GM23338 (cell line): ENCODE results near the gene CETN2. TPM values are rescaled to one million over a fixed set of nuclear protein-coding genes. Genes with fewer than 3 reads are reported as not detected.

Source experiments
- ATAC-seq: fragments of 200-7000 bp; cut with Tn5 transposase; 3 replicates; pipeline ENCODE4 v1.9.1; 2020
- DNase-seq: peaks from one replicate; pipeline ENCODE4 v3.0.0-alpha.2; 2015; ENCODE audit warnings: low spot score
- H2AFZ ChIP-seq: fragments of 200-600 bp; sonication (generic); 2 replicates; pipeline ENCODE4 v1.8.0; 2016; ENCODE audit warnings: antibody characterized with exemption, mild to moderate bottlenecking, moderate library complexity
- H3F3A ChIP-seq: fragments of 200-600 bp; sonication (generic); replicated peaks from 2 replicates; pipeline ENCODE4 v1.8.0; 2017; ENCODE audit warnings: antibody characterized with exemption, mixed run types, low read depth
- H3K27ac ChIP-seq: fragments of 200-600 bp; sonication (generic); 2 replicates; pipeline ENCODE4 v1.6.1; 2016; ENCODE audit warnings: low read depth
- H3K27me3 ChIP-seq: fragments of 200-600 bp; sonication (generic); 2 replicates; pipeline ENCODE4 v1.8.0; 2016; ENCODE audit warnings: mild to moderate bottlenecking, mixed run types, moderate library complexity; ENCODE audit not compliant: insufficient read depth
- H3K36me3 ChIP-seq: fragments of 200-600 bp; sonication (generic); 2 replicates; pipeline ENCODE4 v1.8.0; 2016; ENCODE audit warnings: mild to moderate bottlenecking; ENCODE audit not compliant: insufficient read depth
- H3K4me1 ChIP-seq: fragments of 200-600 bp; sonication (generic); 2 replicates; pipeline ENCODE4 v1.8.0; 2016; ENCODE audit warnings: mild to moderate bottlenecking, moderate library complexity; ENCODE audit not compliant: insufficient read depth
- H3K4me2 ChIP-seq: fragments of 200-600 bp; sonication (generic); 2 replicates; pipeline ENCODE4 v1.7.1; 2017; ENCODE audit warnings: mixed run types
- H3K4me3 ChIP-seq: fragments of 200-600 bp; sonication (generic); 2 replicates; pipeline ENCODE4 v1.6.1; 2016; ENCODE audit warnings: mixed run types
- H3K79me2 ChIP-seq: fragments of 200-600 bp; sonication (generic); replicated peaks from 2 replicates; pipeline ENCODE4 v1.8.0; 2017; ENCODE audit warnings: mild to moderate bottlenecking; ENCODE audit not compliant: insufficient read depth
- H3K9me2 ChIP-seq: fragments of 200-600 bp; sonication (generic); 2 replicates; pipeline ENCODE4 v1.8.0; 2017; ENCODE audit not compliant: insufficient read depth
- H4K20me1 ChIP-seq: fragments of 200-600 bp; sonication (generic); replicated peaks from 2 replicates; pipeline ENCODE4 v1.8.0; 2017; ENCODE audit warnings: mild to moderate bottlenecking; ENCODE audit not compliant: insufficient read depth
- H3K27ac Mint-ChIP-seq: 2 replicates; pipeline ENCODE4 v1.8.0; 2020; ENCODE audit warnings: inconsistent platforms, mild to moderate bottlenecking, moderate library complexity, mixed read lengths
- H3K27me3 Mint-ChIP-seq: 3 replicates; pipeline ENCODE4 v1.8.0; 2022; ENCODE audit warnings: low read depth, mild to moderate bottlenecking, moderate library complexity, mixed read lengths, inconsistent platforms; ENCODE audit not compliant: insufficient read depth, poor library complexity
- H3K36me3 Mint-ChIP-seq: 3 replicates; pipeline ENCODE4 v1.8.0; 2021; ENCODE audit warnings: low read depth, mild to moderate bottlenecking, inconsistent platforms, moderate library complexity, mixed read lengths
- H3K4me1 Mint-ChIP-seq: 3 replicates; pipeline ENCODE4 v1.8.0; 2020; ENCODE audit warnings: mild to moderate bottlenecking, inconsistent platforms, mixed read lengths
- H3K4me3 Mint-ChIP-seq: 3 replicates; pipeline ENCODE4 v1.8.0; 2021; ENCODE audit warnings: moderate library complexity, mild to moderate bottlenecking, inconsistent platforms, mixed read lengths
- H3K9me3 Mint-ChIP-seq: 3 replicates; pipeline ENCODE4 v1.8.0; 2020; ENCODE audit warnings: moderate library complexity, mild to moderate bottlenecking, inconsistent platforms, mixed read lengths
- CREB1 ChIP-seq: fragments of 250-450 bp; sonication (Bioruptor Pico); IDR thresholded peaks from 2 replicates; pipeline ENCODE4 v1.5.0; 2020; ENCODE audit warnings: low read depth, mild to moderate bottlenecking, moderate library complexity
- CTCF ChIP-seq, 2 experiments: fragments of 200-600 bp in 1 of 2; sonication (generic) in 1 of 2; conservative IDR thresholded peaks; 2 replicates each; pipeline versions ENCODE4 v1.5.1 to v1.6.1; 2016 to 2017; ENCODE audit warnings: antibody characterized with exemption in 2 of 2, low read depth in 2 of 2, mild to moderate bottlenecking in 2 of 2, moderate library complexity in 1 of 2
- EZH2 ChIP-seq: fragments of 200-600 bp; sonication (generic); IDR thresholded peaks from one replicate; pipeline ENCODE4 v1.8.0; 2017; ENCODE audit warnings: antibody characterized with exemption, mild to moderate bottlenecking, low read depth; ENCODE audit not compliant: unreplicated experiment
- EZH2phosphoT487 ChIP-seq: fragments of 200-600 bp; sonication (generic); IDR thresholded peaks from one replicate; pipeline ENCODE4 v1.8.1; 2018; ENCODE audit warnings: antibody characterized with exemption; ENCODE audit not compliant: unreplicated experiment
- JUNB ChIP-seq: IDR thresholded peaks from one replicate; pipeline ENCODE4 v1.6.1; 2016; ENCODE audit warnings: antibody characterized with exemption; ENCODE audit not compliant: unreplicated experiment
- NANOG ChIP-seq: IDR thresholded peaks from 2 replicates; pipeline ENCODE4 v1.6.1; 2016; ENCODE audit warnings: antibody characterized with exemption, borderline replicate concordance
- POLR2AphosphoS5 ChIP-seq: IDR thresholded peaks from 2 replicates; pipeline ENCODE4 v1.6.1; 2016; ENCODE audit warnings: antibody characterized with exemption, low read depth
- REST ChIP-seq: IDR thresholded peaks from one replicate; pipeline ENCODE4 v1.6.1; 2018; ENCODE audit warnings: antibody characterized with exemption; ENCODE audit not compliant: unreplicated experiment
- STAT1 ChIP-seq: IDR thresholded peaks from one replicate; pipeline ENCODE4 v1.6.1; 2016; ENCODE audit warnings: antibody characterized with exemption; ENCODE audit not compliant: unreplicated experiment
- ZNF114 ChIP-seq: fragments of 250-450 bp; sonication (Bioruptor Pico); IDR thresholded peaks from 2 replicates; pipeline ENCODE4 v1.5.0; 2020; ENCODE audit warnings: mild to moderate bottlenecking, moderate library complexity
- ZNF331 ChIP-seq: fragments of 250-450 bp; sonication (Bioruptor Pico); IDR thresholded peaks from 2 replicates; pipeline ENCODE4 v1.5.0; 2020; ENCODE audit warnings: low read depth, mild to moderate bottlenecking, moderate library complexity
- polyA plus RNA-seq: library from polyadenylated mRNA; unstranded; fragments of >200 nt; fragmentation: Nextera tagmentation; extraction: Ambion mirVana; gene quantifications from 2 replicates; pipeline ENCODE4 v1.2.1, GENCODE V29; 2016
- total RNA-seq: library from RNA; depleted of rRNA; stranded (reverse); fragments of >200 nt; shearing (Covaris generic); gene quantifications from 2 replicates; pipeline ENCODE4 v1.2.3, GENCODE V29; 2014
- TF ChIP-seq, protein P1 (sequence below): IDR thresholded peaks from 2 replicates; pipeline ENCODE4 v1.6.1; 2016; ENCODE audit warnings: antibody characterized with exemption
- TF ChIP-seq, protein P2 (sequence below): fragments of 250-450 bp; sonication (Bioruptor Pico); IDR thresholded peaks from 2 replicates; pipeline ENCODE4 v1.5.0; 2020; ENCODE audit warnings: mild to moderate bottlenecking, moderate library complexity

The CETN2 gene
- total and polyA plus RNA-seq, 2 experiments from 2014 or later, result 23.9 to 53.7 TPM

DNA sequence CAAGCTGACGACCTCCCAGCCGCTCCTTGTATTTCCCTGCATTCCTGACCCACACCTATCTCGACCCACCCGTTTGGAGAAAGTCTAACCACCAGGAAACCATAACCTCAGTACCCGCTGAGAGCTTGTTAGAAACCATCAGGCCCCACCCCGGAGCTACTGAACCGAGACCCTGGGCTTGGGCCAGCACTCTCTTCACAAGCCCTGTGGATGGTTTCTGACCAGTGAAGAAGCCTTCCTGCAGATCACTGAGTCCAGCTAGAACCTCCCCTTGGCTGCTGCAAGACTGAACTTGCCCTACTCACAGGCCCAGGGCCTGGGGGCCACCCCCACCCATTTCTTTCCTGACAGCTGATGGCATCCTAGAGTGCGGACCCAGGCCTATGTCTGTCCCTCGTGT, 40.7 kb upstream of the CETN2 start:
- H3K36me3 ChIP-seq, result no peaks in the 10 kb centered on the region
- no peaks in the 10 kb centered on the region for H3K27me3 ChIP-seq
- no peak overlapping the region for H3K4me2 ChIP-seq
- no peak overlapping the region for H3K27ac ChIP-seq
- no peaks in the 10 kb centered on the region for H3K79me2 ChIP-seq
- TF ChIP-seq ZNF331 (CRISPR knock-in tag) (no peak), EZH2 (no peak), JUNB (no peak), NANOG (no peak), ZNF114 (no peak), POLR2AphosphoS5 (no peak), EZH2phosphoT487 (no peak), CREB1 (CRISPR knock-in tag) (no peak), STAT1 (no peak), REST (no peak), CTCF (conservative IDR thresholded peaks at IDR 0.05; ENCODE audit: low read depth in 2 of 2) (no peak)
- TF ChIP-seq, protein P1, sequence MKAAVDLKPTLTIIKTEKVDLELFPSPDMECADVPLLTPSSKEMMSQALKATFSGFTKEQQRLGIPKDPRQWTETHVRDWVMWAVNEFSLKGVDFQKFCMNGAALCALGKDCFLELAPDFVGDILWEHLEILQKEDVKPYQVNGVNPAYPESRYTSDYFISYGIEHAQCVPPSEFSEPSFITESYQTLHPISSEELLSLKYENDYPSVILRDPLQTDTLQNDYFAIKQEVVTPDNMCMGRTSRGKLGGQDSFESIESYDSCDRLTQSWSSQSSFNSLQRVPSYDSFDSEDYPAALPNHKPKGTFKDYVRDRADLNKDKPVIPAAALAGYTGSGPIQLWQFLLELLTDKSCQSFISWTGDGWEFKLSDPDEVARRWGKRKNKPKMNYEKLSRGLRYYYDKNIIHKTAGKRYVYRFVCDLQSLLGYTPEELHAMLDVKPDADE, result no peak
- TF ChIP-seq, protein P2, sequence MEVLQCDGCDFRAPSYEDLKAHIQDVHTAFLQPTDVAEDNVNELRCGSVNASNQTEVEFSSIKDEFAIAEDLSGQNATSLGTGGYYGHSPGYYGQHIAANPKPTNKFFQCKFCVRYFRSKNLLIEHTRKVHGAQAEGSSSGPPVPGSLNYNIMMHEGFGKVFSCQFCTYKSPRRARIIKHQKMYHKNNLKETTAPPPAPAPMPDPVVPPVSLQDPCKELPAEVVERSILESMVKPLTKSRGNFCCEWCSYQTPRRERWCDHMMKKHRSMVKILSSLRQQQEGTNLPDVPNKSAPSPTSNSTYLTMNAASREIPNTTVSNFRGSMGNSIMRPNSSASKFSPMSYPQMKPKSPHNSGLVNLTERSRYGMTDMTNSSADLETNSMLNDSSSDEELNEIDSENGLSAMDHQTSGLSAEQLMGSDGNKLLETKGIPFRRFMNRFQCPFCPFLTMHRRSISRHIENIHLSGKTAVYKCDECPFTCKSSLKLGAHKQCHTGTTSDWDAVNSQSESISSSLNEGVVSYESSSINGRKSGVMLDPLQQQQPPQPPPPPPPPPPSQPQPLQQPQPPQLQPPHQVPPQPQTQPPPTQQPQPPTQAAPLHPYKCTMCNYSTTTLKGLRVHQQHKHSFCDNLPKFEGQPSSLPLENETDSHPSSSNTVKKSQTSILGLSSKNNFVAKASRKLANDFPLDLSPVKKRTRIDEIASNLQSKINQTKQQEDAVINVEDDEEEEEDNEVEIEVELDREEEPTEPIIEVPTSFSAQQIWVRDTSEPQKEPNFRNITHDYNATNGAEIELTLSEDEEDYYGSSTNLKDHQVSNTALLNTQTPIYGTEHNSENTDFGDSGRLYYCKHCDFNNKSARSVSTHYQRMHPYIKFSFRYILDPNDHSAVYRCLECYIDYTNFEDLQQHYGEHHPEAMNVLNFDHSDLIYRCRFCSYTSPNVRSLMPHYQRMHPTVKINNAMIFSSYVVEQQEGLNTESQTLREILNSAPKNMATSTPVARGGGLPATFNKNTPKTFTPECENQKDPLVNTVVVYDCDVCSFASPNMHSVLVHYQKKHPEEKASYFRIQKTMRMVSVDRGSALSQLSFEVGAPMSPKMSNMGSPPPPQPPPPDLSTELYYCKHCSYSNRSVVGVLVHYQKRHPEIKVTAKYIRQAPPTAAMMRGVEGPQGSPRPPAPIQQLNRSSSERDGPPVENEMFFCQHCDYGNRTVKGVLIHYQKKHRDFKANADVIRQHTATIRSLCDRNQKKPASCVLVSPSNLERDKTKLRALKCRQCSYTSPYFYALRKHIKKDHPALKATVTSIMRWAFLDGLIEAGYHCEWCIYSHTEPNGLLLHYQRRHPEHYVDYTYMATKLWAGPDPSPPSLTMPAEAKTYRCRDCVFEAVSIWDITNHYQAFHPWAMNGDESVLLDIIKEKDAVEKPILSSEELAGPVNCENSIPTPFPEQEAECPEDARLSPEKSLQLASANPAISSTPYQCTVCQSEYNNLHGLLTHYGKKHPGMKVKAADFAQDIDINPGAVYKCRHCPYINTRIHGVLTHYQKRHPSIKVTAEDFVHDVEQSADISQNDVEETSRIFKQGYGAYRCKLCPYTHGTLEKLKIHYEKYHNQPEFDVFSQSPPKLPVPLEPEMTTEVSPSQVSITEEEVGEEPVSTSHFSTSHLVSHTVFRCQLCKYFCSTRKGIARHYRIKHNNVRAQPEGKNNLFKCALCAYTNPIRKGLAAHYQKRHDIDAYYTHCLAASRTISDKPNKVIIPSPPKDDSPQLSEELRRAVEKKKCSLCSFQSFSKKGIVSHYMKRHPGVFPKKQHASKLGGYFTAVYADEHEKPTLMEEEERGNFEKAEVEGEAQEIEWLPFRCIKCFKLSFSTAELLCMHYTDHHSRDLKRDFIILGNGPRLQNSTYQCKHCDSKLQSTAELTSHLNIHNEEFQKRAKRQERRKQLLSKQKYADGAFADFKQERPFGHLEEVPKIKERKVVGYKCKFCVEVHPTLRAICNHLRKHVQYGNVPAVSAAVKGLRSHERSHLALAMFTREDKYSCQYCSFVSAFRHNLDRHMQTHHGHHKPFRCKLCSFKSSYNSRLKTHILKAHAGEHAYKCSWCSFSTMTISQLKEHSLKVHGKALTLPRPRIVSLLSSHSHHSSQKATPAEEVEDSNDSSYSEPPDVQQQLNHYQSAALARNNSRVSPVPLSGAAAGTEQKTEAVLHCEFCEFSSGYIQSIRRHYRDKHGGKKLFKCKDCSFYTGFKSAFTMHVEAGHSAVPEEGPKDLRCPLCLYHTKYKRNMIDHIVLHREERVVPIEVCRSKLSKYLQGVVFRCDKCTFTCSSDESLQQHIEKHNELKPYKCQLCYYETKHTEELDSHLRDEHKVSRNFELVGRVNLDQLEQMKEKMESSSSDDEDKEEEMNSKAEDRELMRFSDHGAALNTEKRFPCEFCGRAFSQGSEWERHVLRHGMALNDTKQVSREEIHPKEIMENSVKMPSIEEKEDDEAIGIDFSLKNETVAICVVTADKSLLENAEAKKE (CRISPR knock-in tag), result no peak
- no peak for DNase-seq
- no peaks in the 10 kb centered on the region for H3F3A ChIP-seq
- no peak for ATAC-seq
- H3K4me1 ChIP-seq, result no peaks in the 10 kb centered on the region
- Mint-ChIP-seq H3K27me3 (peaks cover 7% of the 10 kb centered on the region), H3K9me3 (peaks cover 4% of the 10 kb centered on the region; the same call in 2 of the 3 replicates), H3K36me3 (peaks cover 23% of the 10 kb centered on the region), H3K27ac (no peak overlapping the region), H3K4me3 (no peak overlapping the region), H3K4me1 (peaks cover 11% of the 10 kb centered on the region)
- no peak overlapping the region for H2AFZ ChIP-seq
- H3K4me3 ChIP-seq, result no peak overlapping the region
- no peaks in the 10 kb centered on the region for H3K9me2 ChIP-seq
- no peaks in the 10 kb centered on the region for H4K20me1 ChIP-seq
